GM18867 (cell line): ENCODE results near the gene SNX24.
"Not testable (repeated sequence)": the region's sequence is repeated elsewhere in the genome, so short reads cannot be mapped to it uniquely, and the experiment has no call there.

Experiments
- ATAC-seq: cut with Tn5 transposase; IDR thresholded peaks from one replicate; pipeline ENCODE4 v1.9.1; 2021; ENCODE audit warnings: mild to moderate bottlenecking, moderate library complexity; ENCODE audit not compliant: unreplicated experiment

SNX24 gene

DNA sequence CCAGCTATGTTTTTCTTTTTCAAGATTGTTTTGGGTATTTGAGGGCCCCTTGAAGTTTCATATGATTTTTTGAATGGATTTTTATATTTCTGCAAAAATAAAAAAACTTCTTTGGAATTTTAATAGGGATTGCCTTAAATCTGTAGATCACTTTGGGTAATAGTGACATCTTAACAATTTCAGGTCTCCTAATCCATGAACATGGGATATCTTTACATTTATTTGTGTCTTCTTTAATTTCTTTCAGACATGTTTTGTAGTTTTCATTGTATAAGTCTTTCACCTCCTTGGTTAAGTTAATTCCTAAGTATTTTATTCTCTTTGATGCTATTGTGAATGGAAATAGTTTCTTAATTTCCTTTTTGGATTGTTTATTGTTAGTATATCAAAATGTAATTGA lies 112.0 kb downstream of the SNX24 start:
- ATAC-seq: no peak

DNA sequence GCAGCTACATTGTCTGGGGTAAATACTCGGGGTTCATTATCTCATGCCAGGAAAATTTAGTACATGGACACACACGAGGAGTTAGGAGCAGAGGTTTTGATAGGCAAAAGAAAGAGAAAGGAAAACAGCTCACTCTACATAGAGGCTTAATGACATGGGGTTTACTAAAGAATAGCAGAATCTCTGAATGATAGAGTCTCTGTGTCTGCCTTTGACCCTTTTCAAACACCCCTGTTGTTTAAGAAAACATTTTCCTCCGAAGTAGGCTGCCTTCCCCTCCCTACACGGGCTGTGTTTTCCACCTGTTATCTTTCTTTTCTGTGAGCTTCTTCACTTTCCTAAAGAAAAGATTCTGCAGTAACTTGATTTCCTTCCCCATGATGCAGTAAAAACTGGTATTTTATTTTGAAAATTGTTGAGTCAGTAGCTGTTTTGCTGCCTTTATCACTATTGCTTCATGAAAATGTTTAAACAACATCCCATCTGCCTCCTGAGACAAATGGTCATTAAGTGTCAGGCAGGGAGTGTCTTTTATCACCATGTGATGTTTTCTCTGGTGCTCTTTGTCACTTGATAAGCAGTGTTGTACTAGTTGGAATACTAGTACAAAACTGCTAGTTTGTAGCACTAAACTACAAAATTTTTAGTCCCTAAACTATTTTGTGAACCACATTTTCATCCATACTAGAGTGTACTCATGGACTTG lies 114.5 kb downstream of the SNX24 start:
- no peak for ATAC-seq

DNA sequence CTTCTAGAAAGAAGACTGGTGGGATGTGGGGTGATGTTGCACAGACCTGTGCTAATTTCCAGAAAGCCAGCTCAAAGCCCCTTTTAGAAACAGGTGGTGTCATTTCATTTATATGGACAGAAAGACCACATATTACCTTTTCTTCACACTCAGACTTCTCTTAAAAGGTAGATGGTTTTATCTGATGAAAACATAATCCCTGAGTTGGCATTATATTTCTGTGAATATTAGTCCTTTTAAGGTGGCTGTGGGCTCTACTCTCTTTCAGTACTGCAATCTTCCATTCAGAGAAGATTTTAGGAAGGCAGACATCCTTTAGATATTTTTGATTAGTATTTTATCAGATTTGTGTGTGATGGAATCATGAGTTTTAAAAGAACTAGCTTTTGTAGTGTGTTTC lies 117.9 kb downstream of the SNX24 start:
- no peak for ATAC-seq

DNA sequence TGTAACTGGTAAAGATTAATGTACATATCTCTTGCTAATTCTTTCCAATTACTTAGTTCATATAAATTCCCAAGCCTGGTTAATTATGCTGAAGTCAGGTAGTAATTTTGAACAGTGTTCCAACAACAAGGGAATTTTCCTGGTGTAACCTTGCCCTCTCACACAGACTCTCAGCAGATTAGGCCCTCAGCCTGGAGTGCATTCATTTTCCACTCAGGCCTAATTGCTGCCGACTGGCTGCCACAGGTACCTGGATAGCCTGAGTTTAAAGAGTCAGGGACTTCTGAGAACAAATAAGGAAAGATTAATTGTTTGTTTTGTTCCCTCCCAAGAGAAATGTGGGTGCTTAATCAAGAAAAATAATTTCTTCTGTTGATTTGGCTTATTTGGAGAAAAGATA lies 119.7 kb downstream of the SNX24 start:
- ATAC-seq: no peak

DNA sequence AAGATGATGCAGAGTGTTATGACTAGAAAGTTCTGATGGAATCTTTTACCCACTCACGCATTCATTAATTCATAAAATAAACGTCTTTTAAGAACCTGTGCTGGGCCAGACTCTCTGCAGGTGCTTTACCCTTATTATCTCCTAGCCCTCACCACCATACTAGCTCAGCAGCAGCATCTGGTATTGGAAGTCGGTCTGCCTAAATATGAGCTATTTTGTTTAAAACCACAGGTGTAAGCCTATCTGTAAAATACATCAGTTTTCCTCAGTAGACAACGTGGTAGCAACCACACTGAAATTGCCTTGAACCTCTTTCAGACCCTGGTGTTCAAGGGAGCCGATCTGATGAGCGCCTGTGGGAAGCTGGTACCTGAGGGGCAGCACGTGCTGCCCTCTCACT lies 121.7 kb downstream of the SNX24 start:
- ATAC-seq: no peak

DNA sequence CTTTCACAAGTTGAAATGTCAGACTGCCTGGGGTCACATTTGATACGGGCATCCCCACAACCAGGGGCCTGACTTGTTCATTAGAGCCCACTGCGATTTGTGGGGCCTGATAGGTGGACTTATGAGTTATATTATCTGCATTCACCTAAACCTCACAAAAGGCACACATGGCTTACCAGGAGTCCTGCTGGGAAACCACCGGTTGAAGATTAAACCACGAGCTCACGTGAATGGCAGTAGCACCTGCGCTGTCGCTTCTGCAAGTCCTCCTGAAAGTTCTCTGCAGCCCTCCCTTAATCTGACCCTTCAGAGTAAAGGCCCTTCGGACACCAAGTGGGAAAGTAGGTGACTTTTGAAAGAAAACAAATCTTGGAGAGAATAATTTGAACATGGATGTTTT lies 122.2 kb downstream of the SNX24 start:
- peak; percentile 74 for ATAC-seq

DNA sequence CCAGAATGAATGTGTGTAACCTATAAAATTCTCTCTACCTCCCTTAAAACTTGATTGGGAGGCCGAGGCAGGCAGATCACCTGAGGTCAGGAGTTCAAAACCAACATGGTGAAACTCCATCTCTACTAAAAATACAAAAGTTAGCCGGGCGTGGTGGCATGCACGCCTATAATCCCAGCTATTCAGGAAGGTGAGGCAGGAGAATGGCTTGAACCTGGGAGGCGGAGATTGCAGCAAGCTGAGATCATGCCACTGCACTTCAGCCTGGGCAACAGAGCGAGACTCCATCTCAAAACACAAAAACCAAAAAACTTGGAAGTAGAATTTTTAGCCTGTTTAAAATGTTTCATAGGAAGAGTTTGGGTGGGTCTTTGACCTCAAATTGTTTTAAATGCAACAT lies 122.6 kb downstream of the SNX24 start:
- not testable (repeated sequence) for ATAC-seq

DNA sequence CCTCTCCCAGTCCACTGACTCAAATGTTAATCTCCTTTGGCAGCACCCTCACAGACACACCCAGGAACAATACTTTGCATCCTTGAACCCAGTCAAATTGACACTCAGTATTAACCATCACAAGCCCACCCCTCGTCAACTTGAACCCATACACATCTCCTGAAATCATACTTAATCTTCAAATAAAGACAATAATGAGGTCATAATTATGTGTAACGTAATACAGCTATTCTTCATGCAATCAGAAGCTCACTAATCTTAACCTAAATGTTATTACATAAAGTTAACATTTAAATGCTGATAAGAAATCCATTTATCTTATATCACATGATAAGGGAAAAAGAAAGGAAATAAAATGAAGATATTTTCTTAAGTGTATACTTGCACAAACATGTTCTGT lies 125.9 kb downstream of the SNX24 start:
- ATAC-seq: no peak

DNA sequence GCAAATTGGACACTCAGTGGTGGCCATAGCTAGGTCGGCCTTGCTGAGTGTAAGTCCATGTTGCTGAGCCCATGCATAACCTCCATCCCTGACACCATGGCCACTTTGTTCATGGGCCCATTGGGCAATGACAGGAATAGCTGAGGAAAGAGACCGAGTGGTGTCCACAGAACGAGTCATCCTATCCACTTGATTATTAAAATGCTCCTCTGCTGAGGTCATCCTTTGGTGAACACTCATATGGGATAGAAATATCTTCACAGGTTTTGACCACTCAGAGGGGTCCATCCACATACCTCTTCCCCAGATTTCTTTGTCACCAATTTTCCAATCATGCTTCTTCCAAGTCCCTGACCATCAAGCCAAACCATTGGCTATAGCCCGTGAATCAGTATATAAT lies 127.5 kb downstream of the SNX24 start:
- no peak for ATAC-seq

DNA sequence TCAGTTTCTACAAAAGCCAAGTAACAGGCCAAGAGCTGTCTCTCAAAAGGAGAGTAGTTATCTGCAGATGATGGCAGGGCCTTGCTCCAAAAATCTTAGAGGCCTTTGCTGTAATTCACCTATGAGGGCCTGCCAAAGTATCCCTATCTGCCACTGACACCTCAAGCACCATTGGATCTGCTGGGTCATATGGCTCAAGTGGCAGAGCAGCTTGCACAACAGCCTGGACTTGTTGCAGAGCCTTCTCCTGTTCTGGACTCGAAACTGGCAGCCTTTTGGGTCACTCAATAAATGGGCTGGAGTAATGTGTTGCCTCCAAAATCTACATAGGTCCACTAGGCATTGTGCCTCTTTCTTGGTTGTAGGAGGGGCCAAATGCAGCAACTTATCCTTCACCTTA lies 128.3 kb downstream of the SNX24 start:
- not testable (repeated sequence) for ATAC-seq

DNA sequence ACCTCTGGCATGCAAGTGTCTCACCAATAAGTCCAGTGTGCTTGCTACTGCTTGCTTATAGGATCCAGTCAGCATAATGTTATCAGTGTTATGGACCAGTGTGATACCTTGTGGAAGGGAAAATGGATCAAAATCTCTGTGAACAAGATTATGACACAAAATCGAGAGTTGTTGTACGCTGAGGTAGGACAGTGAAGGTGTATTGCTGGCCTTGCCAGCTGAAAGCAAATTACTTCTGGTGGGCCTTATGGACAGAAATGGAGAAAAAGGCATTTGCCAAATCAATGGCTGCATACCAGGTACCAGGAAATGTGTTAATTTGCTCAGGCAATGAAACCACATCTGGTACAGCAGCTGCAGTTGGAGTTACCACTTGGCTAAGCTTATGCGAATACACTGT lies 128.8 kb downstream of the SNX24 start:
- ATAC-seq: not testable (repeated sequence)

DNA sequence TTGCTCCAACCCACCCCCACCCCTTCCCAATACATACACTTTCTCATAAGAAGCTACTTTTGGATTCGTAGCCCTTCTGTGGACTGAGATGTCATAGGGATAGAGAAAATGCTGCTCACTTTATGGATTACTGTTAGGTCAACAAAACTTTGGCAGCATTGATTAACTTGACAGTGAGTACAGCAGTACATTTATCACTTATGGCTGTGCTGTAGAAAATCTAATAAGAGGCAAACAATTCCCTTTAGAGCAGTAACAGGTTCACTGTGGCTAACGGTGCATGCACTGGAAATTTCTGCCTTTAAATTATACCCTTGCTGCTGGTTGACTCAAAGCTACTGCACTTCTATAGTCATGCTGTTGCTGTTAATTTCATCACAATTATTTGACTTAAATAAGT lies 131.9 kb downstream of the SNX24 start:
- no peak for ATAC-seq

DNA sequence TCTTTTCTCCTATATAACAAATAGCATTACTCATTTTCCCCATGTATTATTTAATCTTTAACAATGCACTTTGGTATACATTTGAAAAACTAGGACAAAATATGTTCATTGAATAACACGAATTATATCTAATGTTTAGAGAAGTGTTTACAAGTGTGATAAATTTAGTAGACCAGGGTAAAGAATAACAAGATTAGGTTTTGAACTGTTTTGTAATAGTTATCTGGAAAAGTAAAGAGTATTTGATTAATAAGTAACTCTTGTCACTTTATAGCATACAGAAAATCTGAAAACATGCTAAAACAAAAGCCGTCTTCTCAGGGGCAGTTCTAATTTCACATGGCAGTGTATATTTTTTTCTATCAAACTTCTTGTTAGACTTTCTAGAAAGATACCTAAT lies 132.7 kb downstream of the SNX24 start:
- no peak for ATAC-seq

DNA sequence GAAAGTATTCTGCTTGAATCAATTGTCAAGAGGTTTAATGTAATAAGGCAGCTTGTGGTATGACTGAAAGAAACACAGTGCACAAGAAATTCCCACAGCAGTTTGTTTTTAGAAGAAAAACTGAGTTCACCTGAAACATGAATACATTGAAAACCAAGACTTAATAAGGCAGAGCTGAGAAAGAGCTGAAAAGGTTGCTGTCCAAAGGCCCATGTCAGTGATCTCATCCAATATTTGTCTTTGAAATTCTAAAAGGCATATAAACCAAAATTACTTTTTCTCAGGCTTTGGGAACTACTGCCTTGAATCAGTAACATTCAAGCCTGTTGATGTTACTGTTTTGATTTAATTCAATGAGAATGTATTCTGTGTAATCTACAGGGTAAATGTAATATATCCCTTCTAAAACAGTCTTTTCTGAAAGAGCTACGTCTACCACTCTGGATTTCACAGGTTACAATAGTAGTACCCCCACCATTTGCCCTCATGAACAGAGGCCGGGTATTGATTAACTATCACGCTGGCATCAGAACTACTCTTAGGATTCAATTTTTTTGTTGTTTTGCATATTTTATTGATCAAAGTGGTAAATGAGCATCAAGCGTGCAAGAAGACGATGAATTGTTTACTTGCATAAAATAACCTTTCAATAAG lies 133.4 kb downstream of the SNX24 start:
- ATAC-seq: no peak

DNA sequence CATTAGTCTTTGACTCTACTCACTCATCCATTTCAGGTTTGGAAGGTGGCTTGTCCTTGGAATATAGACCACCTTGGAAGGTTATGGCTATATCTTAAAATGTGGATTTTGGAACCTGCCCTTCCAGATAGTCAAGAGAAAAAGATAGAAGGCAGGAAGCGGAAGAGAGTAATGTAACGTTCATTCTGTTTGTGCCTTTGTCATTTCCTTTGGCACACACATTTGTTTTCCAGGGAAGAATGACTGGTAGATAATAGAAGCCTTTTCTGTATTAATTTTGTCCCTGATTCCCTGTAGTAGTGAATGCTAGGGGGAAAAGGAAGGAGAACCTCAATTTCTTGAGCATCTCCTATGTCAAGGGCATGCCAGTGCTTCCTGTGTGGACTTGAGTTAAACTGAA lies 136.4 kb downstream of the SNX24 start:
- ATAC-seq: no peak

DNA sequence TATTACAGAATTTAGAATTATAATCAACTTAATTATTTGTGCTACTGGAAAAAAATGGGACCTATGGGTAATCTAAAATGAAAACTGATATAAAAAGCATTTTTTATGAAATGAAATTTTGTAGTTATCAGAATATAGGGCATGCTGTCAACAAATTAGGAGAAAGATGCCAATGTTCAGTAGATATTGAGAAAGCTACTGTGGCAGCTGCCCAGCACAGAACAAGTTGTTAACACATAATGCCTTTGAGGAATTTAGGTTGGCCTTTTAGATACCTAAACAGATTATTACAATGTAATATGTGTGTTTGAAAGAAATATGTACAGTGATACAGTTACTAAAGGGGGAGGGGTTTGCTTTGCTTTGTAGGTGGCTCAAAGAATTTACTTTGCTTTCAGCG lies 137.0 kb downstream of the SNX24 start:
- no peak for ATAC-seq

DNA sequence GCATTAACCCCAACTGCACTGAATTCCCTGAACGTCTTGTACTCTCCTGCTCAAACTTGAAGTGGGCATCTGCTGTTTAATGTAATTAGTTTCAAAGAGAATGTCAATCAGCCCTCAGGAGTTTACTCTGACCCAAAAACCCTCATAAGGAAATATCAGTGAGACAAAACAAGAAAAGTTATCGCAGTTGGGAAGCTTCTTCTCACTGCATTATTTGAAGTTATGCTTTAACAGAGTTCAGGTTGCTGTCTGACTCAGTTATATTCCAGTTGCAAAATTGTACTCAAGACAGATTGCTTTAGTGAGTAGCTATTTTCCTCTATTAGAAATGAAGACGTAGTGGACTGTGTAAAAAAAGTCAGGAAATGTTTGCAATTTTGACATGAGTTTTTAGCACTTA lies 139.0 kb downstream of the SNX24 start:
- ATAC-seq: peak; percentile 35

DNA sequence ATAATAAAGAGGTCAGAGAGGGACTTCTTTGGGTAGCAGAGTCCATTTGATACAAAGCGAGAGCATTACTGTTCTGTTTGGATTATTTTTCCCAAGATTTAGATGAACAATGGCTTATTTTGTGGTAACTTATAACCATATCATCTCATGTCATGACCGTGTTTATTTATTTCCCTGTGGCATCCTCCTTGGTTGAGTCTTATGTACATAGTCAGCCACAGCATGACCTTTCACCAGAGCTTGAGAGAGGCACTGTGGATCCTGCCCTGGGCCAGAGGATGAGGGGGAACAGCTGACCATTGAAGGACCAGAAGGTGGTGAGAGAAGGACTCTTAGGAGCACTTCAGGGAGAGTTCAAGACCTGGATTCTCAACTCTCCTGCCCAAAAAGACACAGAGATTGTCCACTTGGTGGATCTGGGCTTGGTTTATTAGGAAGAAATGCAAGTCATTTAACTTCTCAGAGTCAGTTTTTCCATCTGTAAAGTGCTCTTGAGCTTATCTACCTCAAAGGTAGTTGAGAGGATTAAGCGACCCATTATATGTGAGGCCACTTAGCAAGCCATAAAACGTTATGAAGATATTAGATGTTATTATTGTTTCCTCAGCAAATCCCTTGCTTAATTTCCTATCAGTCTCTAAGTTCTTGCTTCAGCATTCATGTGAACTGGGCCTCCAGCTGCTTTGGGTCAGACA lies 139.7 kb downstream of the SNX24 start:
- no peak for ATAC-seq

DNA sequence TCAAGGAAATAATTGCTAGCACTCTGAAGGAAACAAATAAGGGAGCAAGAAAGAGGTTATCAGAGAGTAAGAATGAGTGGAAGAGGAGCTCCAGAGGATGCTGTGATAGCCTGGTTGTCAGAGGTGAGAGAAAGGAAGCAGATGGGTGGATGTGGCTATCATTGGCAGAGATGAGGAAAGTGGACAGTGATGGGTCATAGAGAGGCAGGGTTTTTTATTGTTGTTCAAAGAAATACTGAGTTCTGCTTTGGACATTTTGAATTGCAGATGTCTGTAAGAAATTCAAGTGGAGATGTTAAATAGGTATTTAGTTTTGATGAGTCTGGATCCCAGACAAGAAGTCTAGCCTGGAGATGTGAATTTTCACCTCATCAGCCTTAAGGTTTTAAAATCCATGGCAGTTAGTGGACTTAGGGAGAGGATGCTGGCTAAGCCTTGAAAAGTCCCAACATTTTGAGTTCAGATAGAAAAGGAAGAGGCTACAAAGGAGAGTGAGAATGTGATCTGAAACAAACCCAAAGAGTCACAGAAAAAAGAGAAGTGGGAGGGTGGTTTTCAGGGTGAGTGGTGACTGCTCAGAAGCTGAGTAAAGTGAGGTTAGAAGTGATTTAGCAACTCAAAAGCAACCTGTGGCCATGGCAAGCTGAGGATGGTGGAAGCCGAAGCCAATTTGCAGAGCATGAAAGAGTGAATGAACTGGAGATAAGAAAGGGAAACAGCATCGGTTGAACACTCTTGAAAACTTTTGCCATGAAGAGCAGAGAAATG lies 140.7 kb downstream of the SNX24 start:
- peak; percentile 98 for ATAC-seq

DNA sequence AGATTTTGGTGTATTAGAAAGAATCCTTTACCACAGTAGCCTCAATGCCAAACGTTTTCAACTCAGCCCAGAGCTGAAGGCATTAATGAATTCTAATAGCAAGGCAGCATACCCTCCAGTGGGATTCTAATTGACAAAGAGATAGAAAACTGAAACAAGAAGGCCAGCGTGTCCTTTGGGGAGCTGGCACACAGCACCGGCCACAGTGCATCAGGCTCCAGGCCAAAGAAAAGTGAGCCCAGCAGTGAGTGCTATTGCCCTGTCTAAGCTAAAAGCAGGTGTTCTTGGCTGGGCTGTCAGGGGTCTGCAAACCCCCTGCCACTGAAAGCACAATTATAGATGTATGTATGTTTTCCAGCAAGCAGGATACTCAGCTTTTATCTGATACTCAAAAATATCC lies 150.7 kb downstream of the SNX24 start:
- no peak for ATAC-seq

DNA sequence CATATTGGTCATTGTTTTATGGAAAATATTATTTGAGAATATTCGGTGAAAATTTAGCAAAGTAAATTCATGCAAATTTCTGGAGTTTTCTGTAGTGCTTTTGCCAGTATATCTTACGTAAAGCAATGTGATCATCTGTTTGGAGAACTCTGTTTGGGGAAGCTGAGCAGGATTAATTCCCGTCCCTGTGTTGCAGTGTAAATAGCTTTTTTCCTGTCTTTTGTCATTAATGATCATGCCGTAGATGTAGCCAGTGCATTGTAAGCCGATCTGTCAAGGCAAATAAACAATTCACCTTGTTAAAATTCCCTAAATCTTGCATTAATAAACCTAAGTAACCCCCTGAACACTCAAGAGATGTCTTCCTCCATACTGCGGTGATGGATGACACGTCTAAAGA lies 151.9 kb downstream of the SNX24 start:
- ATAC-seq: no peak
